Jurkat, Clone E6-1 (cell line): ENCODE measurements around the gene PLA2G2D.
A peak's percentile ranks its signal among the peaks of the same experiment; 100 is the strongest.

ENCODE experiments used
- DNase-seq: peaks from one replicate; pipeline ENCODE4 v3.0.0-alpha.2; 2011; ENCODE audit warnings: low read depth, low spot score
- H3K4me3 ChIP-seq: 2 replicates; pipeline ENCODE4 v1.5.1; 2011; ENCODE audit warnings: mild to moderate bottlenecking, low read length, control low read depth, moderate library complexity

PLA2G2D gene

DNA sequence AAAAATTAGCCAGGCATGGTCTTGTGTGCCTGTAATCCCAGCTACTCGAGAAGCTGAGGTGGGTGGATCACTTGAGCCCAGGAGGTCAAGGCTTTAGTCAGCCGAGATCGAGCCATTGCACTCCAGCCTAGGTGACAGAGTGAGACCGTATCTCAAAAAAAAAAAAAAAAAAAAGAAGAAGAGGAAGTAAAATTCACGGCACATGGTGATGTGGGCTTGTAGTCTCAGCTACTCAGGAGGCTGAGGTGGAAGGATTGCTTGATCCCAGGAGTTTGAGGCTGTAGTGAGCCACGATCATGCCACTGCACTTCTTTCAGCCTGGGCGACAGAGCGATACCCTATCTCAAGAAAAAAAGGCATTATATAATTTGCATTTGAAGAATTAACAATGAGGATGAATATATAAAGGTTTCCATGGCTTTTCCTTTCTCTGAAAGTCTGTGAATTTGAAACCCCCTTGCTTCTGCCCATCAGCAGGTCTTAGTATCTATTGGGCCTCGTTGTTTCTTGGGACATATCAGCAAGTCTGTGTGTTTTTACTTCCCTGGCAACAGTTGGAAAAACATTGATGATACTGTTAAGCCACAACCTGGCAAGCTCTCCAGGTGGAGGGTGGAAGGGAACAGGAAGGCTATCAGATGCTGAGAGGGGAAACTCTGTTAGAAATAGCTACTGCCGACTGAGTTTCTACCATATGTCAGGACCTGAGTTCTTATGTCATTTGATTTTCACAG, 4.6 kb upstream of the PLA2G2D start:
- DNase-seq: no peak
- H3K4me3 ChIP-seq: no peak overlapping the region

DNA sequence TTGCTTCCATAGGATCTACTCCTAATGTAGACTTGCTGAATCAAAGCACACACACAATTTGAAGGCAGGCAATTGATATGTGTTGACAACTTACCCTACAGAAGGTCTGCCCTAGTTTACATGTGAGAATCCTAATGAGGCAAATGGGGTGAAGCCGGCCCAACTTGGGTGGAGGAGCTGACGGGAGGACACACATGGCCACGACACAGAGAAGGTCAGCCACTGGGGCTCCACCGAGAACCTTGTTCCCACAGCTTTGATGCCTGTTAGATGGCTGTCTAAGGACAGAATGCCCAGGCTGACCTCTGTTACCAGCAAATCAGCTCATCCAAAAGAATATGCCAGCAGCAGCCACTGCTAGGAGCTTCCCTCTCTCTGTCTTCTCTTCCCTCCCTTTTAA, 1.5 kb upstream of the PLA2G2D start:
- H3K4me3 ChIP-seq: no peak overlapping the region

DNA sequence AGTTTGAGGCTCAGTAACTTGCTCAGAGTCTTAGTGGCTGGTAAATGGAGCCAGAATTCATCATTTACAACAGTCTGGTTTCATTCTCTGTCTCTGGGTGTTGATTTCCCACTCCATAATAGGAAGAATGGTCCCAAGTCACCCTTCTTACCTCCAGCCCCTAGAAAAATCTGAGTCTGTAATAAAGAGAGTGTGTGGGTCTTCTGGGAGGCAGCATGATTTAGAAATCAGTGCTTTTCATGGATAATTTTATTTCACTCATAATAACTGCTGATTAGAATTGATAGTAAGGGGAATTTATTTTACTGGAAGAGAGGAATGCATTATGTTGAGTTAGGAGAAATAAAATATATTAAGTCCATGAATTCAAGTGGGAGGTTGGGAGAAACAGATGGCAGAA, 2.1 kb downstream of the PLA2G2D start:
- DNase-seq: no peak
- H3K4me3 ChIP-seq: no peak overlapping the region

More for the DNA sequence above, 1.5 kb upstream of the PLA2G2D start:
- no peak for DNase-seq

DNA sequence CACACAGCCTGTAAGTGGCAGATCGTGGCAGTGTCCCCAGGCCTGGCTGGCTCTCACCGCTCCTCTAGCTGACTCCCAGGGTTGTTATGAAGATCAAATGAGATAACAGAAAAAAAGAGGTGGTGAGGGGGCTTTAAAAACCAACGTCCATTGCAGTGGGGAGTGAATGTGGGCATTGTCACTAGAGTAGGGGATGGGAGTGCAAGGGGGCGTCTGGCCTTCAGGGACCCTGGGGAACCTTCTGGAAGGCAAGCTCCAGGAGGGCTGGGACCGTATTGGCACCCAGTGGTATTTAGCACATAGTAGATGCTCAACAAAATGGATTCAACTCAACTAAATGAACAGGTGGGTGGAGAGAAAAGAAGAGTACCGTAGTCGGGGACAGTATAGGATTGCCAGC, 3.4 kb downstream of the PLA2G2D start:
- no peak overlapping the region for H3K4me3 ChIP-seq
- DNase-seq: no peak

DNA sequence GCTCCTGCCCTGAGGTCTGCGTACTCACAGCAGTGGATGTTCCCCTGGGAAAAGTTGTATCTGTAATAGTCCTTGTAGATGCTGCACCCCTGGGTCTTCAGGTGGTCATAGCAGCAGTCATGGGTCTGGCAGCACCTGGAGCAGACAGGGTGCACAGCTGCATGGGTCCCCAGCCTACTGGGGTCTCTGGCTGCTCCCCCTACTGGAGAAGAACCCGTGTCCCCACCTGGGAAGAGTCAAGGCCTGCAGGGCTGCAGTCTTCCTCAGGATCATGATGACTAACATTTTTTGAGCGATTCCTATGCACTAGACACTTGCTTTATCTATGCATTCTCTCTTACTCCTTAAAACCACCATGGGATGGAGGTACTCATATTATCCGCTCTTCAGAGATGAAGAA, 3.9 kb downstream of the PLA2G2D start:
- no peak overlapping the region for H3K4me3 ChIP-seq
- no peak for DNase-seq

DNA sequence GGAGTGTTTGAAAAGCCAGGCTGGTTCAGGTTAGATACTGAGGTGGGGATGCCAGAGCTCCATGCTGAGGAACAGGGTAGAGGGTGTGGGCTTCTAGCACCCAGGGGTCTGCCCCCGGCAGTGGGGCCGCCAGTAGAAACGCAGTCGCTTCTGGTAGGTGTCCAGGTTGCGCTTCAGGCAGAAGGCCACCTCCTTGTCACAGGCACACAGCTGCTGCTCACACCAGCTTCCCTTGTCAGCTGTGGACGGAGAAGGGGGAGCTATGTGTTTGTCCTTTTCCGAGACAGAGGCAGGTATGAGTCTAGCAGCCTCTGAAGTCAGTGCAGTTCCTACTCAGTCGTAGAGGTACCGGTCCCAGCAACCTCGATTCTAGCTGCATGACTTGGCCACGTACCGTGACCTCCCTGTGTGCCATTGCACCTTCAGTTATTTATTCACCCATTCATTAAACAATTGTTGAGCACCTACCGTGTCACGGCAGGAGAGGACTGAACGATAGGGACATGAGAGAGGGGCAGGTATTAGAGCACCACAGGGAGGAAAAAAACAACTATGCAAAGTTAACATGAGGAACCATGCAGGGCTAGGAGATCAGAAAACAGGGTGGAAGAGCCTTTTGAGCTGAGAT, 5.2 kb downstream of the PLA2G2D start:
- no peak overlapping the region for H3K4me3 ChIP-seq
- DNase-seq: no peak

DNA sequence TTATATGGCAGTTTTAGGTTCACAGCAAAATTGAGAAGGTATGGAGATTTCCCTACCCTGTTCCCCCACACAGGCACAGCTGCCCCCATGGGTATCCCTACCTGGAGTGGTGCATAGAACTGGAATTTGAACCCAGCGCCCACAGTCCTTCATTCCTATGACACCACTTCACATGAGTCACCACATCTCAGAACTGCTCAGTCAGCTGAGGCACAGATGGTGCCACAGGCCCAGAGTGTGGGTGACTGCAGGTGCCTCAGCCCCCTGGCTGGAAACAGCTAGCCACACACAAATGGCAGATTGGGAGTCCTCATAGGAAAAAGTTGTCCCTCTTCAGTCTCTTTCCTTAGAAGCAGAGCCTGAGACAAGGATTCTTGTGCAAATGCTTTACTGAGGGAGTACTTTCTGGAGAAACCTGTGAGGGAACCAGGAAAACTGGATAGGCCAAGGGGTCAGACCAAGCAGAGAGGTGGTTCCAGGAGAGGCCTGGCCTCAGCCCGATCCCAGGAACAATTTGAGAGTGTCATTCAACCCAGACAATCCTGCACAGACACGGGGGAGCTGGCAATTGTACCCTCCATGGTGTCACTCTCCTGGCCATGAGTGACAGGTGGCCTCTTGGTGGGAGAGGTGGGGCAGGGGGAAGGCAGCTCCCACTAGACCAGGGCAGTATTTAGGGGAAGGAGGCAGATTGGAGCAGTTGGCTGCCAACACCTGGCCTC, 6.9 kb downstream of the PLA2G2D start:
- DNase-seq: no peak
- H3K4me3 ChIP-seq: no peak overlapping the region

DNA sequence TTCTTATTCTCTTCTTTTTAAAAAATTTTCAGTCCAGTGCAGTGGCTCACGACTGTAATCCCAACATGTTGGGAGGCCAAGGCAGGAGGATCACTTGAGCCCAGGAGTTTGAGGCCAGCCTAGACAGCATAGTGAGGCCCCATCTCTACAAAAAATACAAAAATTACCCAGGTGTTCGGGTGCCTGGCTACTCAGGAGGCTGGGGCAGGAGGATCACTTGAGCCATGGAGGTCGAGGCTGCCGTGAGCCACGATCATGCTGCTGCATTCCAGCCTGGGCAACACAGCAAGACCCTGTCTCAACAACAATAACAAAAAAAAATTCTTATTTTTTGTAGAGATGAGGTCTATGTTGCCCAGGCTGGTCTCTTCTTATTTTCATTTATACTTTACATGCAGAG, 7.9 kb downstream of the PLA2G2D start:
- H3K4me3 ChIP-seq: no peak overlapping the region
- DNase-seq: no peak

DNA sequence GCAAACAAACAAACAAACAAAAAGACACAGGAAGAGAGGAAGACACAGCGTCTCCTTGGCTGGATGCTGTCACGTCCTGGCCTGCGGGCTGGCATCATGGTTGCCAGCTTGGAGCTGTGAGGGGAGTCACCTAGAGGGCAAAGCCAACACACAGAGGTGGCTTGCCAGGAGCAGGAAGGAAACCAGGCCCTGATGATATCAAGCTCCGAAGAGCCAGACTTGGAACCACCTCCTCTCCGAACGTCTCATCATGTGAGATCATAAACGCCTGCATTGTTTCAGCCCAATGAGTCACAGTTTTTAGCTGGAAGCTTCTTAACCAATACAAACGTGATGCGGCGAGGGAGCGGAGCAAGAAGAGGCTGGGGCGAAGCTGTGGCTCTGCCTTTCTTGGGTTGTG, 8.7 kb downstream of the PLA2G2D start:
- no peak for DNase-seq
- H3K4me3 ChIP-seq: no peak overlapping the region

DNA sequence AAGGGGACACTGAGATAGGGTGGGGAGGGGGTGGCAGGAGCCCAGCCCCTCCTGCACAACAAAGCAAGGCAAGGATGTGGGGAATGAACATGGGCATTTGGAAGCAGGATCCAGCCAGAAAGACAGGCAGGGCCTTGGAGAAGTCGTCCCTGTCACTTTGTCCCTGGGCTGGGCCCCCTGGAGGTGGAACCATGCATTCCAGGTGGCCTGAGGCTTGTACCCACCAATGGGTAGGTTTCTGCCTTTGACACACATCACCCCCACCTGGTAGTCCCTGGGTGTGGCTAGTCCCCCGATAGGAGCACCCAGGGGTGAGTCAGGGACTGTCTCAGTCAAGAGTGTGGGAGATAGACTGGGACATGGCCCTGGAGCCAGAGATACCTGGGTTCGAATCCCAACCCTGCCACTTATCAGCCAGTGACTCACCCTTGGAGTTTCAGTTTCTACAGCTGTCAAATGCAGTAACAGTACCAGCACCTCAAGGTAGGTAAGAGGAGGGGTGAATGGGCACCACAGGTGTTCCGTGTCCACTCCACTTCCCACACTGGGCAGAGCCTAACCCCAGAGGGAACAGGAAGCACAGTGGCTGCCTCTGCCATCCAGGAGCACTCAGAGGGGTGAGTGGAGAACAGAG, 10.0 kb downstream of the PLA2G2D start:
- no peak overlapping the region for H3K4me3 ChIP-seq
- no peak for DNase-seq

DNA sequence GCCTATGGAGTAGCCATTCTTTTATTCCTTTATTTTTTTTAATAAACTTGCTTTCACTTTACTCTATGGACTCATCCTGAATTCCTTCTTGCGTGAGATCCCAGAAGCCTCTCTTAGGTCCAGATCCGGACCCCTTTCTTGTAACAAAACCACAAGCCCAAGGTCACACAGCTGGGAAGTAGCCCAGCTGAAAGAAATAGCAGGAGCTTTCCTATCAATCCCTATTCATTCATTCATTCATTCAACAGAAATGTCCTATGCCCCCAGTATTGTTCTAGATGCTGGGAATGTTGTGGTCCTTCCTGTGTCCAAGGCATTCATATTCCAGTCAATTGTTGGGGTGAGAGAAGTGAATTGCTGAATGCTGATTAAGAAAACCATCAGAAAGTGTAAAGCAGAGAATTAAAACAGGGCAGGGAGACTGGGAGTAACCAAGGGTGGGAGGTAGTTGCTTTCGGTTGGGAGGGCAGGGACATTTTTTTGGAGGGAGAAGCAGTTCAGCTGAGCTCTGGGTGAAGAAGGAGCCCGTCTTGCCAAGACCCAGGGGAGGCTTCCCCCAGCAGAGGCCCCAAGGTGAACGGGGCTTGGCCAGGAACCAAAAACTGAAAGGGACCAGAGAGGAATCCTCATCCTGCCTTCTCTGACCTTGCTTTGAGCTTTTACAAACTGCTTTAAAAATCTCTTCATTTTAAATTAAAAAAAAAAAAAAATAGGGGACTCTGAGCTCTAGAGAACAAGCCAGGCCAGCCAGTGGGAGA, 10.8 kb downstream of the PLA2G2D start:
- no peak overlapping the region for H3K4me3 ChIP-seq
- DNase-seq: no peak

DNA sequence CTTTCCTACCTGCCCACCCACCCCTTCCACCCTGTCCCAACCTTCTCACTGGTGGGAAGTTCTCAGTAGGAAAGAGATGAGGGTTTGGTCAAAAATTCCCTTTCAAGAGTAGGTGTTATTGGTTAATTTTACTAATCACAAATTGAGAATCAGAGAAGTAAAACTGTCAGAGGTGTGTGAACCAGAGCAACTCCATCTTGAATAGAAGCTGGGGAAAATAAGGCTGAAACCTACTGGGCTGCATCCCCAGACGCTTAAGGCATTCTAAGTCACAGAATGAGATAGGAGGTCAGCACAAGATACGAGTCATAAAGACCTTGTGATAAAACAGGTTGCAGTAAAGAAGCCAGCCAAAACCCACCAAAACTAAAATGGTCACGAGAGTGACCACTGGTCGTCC, 11.5 kb downstream of the PLA2G2D start:
- DNase-seq: no peak
- no peak overlapping the region for H3K4me3 ChIP-seq

DNA sequence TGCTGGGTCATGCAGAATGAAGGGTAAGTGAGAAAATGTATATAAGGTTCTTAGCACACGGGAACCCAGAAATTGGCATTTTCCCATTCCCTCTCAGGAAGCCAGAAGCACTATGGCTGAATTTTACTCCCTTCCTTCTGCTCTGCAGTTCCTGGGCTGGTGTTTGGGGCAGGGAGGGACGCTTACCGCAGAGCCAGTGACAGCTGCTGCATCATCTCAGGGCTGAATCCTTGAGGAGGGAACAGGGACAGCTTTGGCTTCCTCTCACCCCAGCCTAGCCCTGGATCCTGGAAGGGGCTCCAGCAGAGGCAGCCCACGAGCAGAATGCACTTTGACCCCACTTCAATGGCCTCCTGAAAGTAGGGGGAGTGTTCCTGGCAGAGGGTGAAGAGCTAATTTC, 12.0 kb downstream of the PLA2G2D start:
- H3K4me3 ChIP-seq: no peak overlapping the region
- no peak for DNase-seq

DNA sequence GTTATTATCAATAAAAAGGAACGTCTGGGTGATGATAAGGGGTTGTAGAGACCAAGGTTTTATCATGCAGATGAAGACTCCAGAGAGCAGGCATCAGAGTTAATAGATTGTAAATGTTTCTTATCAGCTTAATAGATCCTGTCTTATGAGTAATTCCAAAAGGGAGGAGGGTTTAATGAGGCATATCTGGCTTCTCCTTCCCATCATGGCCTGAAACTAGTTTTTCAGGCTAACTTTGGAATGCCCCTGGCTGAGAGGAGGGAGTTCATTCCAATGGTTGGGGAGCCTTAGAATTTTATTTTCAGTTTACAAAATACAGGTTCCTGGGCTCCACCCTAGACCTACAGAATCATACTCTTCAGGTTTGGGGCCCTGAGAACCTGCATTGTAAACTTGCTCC, 13.5 kb downstream of the PLA2G2D start:
- H3K4me3 ChIP-seq: no peak overlapping the region
- no peak for DNase-seq

DNA sequence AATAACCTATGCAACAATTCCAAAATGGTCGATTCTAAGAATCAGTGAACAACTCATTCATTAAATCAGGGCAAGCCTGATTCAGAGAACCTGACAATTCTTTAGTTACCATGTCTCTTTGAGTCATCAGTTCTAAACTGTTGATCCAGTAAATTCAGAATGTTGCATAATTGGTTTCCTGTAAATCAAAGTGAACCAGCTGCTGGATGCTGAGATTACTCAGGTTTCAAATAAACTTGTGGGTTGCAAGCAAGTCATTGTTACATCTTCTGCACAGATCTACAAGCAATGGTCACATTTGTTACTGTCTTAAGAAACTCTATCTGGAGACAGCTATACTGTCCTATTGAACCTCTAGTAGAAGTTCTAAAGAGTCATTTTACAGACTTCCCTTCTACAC, 16.5 kb downstream of the PLA2G2D start:
- DNase-seq: no peak
- H3K4me3 ChIP-seq: no peak overlapping the region

DNA sequence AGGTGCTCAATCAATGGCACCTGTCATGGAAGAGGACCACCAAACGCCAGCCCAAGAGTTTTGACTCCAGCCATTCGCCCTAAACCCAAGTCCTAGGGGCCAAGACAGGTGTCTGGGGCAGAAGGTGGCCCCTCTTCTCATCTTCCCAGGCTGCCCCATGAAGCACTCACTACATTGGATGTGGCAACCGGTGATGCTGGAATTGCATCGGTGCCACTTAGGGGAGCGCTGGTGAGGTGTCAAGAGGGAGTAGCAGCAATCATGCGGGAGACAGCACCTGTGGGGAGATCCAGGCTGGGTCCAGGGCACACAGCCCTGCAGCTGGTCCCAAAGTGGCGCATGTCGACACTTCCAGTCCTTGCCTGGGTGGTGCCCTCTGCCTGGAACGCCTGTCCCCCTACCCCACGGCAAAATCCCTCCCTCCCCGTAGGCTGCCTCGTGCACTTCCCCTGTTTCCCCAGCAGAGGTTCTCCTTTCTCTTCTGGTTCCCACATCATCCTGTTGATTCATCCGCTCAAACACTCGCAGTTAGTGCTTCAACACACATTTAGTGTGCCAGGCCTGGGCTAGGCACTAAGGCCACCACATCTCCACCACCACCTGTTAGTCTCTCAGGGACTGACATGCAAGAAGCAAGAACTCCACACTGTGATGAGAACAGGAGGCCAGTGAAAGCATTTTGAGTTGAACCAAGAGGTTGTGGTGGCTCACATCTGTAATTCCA, 18.5 kb downstream of the PLA2G2D start:
- no peak overlapping the region for H3K4me3 ChIP-seq
- peak; percentile 32 for DNase-seq

DNA sequence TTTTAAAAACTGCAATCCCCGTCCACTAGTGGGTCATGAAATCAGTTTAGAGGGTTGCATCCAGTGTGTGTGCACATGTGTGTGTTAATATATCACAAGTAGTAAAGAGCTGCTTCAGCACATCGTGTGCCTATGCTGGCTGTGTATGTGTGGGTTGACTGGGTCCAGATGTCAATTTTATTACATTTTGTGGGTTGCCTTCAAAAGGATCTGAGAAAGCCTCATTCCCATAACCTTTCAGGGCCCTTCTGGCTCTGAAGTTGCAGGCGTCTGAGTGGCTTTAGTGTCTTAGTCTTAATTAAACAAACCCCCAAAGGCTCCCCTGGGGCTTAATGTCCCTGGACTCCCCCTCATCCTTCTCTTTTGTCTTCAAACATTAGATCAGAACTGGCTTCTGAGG, 19.8 kb downstream of the PLA2G2D start:
- no peak overlapping the region for H3K4me3 ChIP-seq
- peak; percentile 21 for DNase-seq

DNA sequence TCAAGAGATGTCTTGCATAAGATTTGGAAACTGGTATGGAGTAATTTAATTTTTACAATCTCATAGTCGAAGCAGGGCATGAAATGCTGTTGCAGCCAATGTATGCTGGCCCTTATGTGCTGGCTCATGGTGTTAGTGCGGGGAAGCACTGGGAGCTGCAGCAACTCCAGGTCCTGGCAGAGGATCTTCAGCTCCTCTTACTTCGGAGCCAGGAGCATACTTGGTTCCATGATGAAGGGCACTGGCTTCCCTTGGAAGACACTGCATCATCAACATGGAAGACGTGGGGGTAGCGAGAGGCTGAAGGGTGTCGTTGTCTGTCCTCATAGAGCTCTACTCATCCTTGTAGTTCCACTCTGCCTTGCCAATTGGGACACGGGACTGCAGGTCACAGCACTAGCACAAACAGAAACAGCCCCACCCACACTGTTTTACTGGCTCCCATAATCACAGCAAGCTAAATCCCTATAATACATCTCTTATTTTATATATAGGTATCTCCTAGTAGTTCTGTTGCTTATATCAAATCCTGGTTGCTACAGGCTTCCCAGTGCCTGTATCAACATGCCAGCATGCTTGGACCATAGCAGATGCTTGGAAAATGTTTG, 22.4 kb downstream of the PLA2G2D start:
- H3K4me3 ChIP-seq: no peak overlapping the region
- DNase-seq: no peak
